HPDE6-E6E7 (cell line): ENCODE measurements around the gene OPN3.

ENCODE experiments used
- DNase-seq: peaks from one replicate; pipeline ENCODE4 v3.0.0; 2011; ENCODE audit warnings: missing footprints; ENCODE audit errors: extremely low spot score

OPN3 gene

DNA sequence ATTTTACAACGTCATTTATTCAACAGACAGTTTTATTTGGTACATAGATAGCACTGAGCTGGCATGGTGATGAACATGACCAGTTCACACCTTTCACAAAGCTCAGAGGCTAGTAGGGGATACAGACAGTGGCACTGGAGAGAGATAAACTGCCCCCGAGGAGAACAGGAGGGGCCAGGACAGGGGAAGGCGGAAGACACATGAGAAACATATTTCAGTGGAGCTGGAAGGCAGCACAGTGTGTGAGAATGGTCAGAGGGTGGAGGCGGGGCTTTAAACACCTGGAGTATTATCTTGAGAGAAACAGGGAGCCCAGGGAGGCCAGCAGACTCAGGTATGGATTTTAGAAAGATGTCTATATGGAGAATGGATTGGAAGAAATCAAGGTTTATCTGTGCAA, 49.5 kb downstream of the OPN3 start:
- DNase-seq: no peak

DNA sequence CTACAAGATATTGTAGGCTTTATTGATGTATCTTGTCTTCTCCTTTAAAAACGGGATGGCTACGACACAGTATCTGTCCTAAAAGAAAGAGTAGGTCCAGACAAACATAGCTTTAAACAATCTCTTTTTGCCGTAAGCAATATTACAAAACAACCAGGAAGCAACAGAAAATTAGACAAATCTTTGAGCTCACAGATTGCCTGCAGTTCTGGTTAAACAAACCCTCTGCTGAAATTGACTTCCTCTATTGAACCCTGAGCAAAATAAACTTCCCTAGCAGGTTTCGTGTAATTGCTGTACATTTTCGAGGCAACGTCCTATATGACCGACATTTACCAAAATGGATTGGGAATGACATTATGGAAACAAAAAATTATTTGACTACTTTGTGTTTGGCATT, 50.6 kb downstream of the OPN3 start:
- no peak for DNase-seq

DNA sequence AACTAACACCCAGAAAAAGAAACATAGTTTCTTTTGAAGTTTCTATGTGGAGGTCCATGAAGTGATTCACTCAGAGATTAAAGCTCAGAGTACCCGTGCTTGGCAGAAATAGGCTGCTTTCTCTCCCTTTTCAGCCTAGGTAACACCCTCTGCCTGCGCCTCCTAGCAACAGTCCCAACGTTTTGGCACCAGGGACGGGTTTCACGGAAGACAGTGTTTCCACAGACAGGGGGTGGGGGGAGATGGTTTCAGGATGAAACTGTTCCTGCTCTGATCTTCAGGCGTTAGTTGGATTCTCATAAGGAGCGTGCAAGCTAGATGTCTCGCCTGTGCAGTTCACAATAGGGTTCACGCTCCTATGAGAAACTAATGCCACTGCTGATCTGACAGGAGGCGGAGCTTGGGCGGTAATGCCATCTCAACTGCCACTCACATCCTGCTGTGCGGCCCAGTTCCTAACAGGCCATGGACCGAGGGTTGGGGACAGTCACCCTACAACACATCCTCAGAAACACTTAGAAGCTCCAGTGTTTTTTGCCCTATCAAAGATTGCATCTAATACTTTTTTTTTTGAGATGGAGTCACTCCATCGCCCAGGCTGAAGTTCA, 53.2 kb downstream of the OPN3 start:
- DNase-seq: no peak

DNA sequence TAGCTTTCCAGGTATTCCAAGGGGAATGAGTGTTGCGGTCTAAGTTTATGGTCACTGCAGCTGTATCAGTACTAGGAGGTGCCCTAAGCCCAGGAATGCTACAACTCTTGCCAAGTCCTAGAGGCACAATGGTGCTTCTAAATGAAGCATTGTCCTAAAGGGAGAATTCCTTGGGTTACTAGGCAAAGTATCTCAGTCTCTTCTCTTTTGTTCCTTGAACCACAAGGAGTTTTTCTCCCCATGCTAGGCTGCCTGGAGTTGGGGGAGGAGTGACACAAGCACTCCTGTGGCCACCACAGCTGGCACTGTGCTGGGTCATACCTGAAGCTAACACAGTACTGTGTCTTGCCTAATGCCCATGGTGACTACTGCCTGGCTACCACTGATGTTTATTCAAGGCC, 57.2 kb downstream of the OPN3 start:
- peak; percentile 21 for DNase-seq

- no peak for DNase-seq
Observed at GRCh38 chr1:241579434-241579833, 60.7 kb downstream of the OPN3 start.

DNA sequence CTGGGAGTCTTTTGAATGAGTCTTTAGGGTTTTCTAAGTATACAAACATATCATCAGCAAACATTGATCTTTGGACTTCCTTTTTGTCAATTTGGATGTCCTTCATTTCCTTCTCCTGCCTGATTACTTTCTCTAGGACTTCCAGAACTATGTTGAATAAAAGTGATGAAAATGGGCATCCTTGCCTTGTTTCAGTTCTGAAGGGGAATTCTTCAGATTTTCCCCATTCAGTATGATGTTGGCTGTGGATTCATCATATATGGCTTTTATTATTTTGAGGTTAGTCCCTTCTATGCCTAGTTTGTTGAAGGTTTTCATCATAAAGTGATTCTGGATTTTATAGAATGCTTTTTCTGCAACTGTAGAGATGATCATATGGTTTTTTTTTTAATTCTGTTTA, 66.0 kb downstream of the OPN3 start:
- DNase-seq: no peak

DNA sequence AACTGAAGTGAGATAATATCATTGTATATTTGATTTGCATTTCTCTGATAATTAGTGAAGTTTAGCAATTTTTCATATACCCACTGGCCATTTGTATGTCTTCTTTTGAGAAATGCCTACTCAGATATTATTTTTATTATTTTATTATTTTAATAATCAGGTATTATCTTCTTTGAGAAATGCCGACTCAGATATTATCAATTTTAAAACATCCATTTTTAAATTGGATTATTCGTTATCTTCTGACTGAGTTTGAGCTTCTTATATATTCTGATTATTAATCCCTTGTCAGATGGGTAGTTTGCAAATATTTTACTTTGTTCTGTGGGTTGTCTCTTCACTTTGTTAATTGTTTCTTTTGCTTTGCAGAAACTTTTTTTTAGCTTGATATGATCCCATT, 70.3 kb downstream of the OPN3 start:
- DNase-seq: no peak

DNA sequence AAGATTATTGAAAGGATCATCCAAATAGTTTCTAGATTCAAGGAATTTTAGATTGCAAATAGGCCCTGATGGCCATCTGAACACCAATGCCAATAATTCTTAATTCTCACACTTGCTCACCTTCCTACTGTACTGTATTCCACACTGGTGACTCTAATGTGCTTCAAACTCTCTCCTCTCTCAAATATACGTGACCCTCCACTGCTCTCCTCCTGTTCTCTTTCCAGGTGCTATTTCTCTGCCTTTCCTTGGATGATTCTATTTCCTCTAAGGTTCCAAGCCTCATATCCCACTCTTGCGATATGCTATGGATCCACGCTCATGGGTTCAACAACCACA, 79.4 kb downstream of the OPN3 start:
- DNase-seq: no peak

DNA sequence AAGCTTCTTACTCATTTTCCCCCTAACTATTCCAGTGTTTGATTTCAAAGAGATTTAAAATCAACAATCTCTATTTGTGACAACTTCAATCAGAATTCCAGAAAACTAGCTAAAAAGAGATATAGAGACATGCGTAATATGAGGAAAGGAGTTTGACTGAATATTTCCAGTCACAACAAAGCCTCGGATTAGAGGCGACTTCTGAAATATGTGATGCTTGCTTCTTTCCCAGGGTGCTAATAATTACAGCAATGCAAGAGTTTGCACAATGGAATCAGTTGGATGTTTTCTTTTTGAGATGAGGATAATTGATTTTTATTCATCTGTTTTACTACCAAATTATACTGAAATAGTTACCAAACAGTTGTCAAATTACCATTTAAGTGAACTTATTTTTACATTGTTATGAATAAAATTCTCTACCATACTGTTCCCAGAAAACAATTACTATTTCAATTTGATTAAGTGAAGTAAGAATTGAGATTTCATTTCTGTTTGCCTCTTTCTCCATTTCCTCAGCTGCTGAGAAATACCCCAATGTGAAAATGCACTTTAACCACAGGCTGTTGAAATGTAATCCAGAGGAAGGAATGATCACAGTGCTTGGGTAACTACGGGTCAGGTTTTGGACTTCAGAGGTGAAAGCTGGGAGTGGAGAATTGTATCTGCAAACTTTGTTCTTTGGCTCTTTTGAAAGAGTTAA, 79.9 kb downstream of the OPN3 start:
- DNase-seq: no peak

DNA sequence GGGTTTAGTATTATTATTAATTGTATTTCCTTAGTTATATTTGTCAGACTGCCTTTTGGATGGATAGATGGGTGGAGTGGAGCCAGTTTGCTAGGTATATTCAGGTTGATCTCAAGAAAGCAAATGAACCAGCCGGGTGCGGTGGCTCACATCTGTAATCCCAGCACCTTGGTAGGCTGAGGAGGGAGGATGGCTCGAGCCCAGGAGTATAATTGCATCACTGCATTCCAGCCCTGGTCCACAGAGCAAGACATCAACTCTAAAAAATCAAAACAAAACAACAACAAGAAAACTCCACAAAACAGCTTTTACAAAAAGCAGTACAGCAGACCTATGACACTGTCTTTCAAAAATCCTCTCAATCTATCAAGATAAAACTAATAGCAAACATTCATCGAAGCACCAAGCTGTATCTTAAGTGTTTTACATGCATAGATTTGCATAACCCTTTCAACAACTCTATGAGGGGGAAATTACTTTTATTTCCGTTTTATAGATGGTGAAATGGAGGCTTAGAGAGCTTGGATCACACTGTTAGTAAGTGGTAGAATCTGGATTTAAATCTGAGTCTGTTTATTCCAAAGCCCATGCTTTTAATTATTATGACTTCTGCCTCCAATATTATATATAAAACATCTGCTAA, 82.5 kb downstream of the OPN3 start:
- no peak for DNase-seq

- DNase-seq: no peak
Observed at GRCh38 chr1:241557031-241557430, 83.1 kb downstream of the OPN3 start.

GRCh38 chr1:241555526-241555925, 84.6 kb downstream of the OPN3 start:
- DNase-seq: no peak

GRCh38 chr1:241553886-241554592, 86.1 kb downstream of the OPN3 start:
- DNase-seq: no peak

DNA sequence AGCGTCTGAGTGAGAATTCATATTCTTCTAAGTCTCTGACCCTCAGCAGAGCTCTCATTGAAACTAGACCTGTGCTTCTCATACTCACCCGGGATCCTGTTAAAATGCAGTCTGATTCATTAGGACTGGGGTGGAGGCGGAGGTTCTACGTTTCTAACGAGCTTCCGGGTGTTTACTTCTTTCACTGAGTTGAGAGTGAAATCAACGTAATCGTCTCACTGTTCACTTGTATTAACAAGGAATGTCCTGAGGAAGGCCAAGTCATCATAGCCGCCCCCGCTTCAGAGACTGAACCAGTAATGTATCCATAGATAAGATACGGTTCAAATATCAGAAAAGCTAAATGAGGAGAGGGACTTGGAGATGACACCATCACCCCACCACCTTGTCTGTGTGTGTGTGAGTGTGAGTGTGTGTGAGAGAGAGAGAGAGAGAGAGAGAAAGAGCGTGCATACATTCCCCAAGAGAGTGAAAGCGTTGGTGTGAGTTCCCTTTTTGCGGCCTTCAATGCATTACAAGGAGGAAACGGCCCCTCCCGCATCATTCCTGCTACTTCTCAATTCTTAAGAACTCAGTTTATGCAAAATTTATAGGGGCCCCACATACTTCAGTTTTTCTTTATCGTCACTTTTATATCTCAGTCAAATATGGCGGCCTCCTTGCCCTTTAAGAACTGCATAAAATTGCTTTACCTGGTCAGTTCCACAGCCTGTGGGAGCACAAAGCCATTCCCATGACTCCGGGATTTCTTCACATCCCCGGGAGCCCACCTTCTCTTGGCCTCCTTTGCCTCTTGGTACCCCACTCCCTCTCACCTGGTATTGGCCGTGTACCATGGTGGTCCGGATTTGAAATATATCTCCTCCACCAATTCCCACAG, 88.2 kb downstream of the OPN3 start:
- DNase-seq: no peak

GRCh38 chr1:241550318-241550717, 89.9 kb downstream of the OPN3 start:
- no peak for DNase-seq

DNA sequence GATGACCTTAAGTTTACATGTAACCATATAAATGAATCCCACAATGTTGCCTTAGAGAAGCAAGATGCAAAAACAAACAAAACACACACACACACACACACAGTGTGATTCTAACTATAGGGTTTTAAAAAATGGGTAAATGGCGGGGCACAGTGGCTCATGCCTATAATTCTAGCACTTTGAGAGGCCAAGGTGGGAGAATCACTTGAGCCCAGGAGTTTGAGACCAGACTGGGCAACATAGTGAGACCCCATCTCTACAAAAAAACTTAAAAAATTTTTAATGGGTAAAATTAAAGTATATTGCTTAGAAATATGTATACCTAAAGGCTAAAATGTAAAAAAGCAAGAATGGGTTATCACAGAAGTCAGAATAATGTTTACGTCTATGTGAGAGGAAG, 92.2 kb downstream of the OPN3 start:
- DNase-seq: no peak
